Neural progenitor cell (in vitro differentiated cells): ENCODE measurements around the gene IKZF5. TPM values are rescaled to one million over a fixed set of nuclear protein-coding genes. Genes with fewer than 3 reads are reported as not detected.

Source experiments
- DNase-seq: peaks from one replicate; pipeline ENCODE4 v3.0.0-alpha.2; 2016; ENCODE audit warnings: low spot score
- H2AFZ ChIP-seq: fragments of 200-600 bp; sonication (generic); replicated peaks from 2 replicates; pipeline ENCODE4 v1.6.1; 2016; ENCODE audit warnings: antibody characterized with exemption
- H3F3A ChIP-seq: fragments of 200-600 bp; sonication (generic); 2 replicates; pipeline ENCODE4 v1.6.1; 2016; ENCODE audit warnings: antibody characterized with exemption, low read depth
- H3K27ac ChIP-seq: fragments of 200-600 bp; sonication (generic); 2 replicates; pipeline ENCODE4 v1.5.1; 2016; ENCODE audit warnings: mild to moderate bottlenecking
- H3K27me3 ChIP-seq: fragments of 200-600 bp; sonication (generic); 2 replicates; pipeline ENCODE4 v1.6.1; 2016; ENCODE audit warnings: mild to moderate bottlenecking, moderate library complexity
- H3K36me3 ChIP-seq: fragments of 200-600 bp; sonication (generic); 2 replicates; pipeline ENCODE4 v1.5.1; 2016
- H3K4me1 ChIP-seq: fragments of 200-600 bp; sonication (generic); 2 replicates; pipeline ENCODE4 v1.6.1; 2016; ENCODE audit warnings: mixed run types
- H3K4me2 ChIP-seq: fragments of 200-600 bp; sonication (generic); 2 replicates; pipeline ENCODE4 v1.6.1; 2016
- H3K4me3 ChIP-seq: fragments of 200-600 bp; sonication (generic); 2 replicates; pipeline ENCODE4 v1.5.1; 2016
- H3K79me2 ChIP-seq: fragments of 200-600 bp; sonication (generic); 2 replicates; pipeline ENCODE4 v1.6.1; 2016; ENCODE audit warnings: low read depth
- H3K9ac ChIP-seq: fragments of 200-600 bp; sonication (generic); 2 replicates; pipeline ENCODE4 v1.6.1; 2016
- H3K9me3 ChIP-seq: fragments of 200-600 bp; sonication (generic); 2 replicates; pipeline ENCODE4 v1.5.1; 2016; ENCODE audit warnings: low read depth
- H4K20me1 ChIP-seq: fragments of 200-600 bp; sonication (generic); 2 replicates; pipeline ENCODE4 v1.6.1; 2016; ENCODE audit warnings: low read depth
- H3K27ac Mint-ChIP-seq: 3 replicates; pipeline ENCODE4 v1.8.0; 2021; ENCODE audit warnings: mixed read lengths
- H3K27me3 Mint-ChIP-seq: 2 replicates; pipeline ENCODE4 v1.8.0; 2022; ENCODE audit warnings: low read depth, mild to moderate bottlenecking, inconsistent platforms, moderate library complexity, mixed read lengths; ENCODE audit not compliant: insufficient read depth
- H3K36me3 Mint-ChIP-seq: 3 replicates; pipeline ENCODE4 v1.8.0; 2021; ENCODE audit warnings: mixed read lengths
- H3K4me1 Mint-ChIP-seq: 3 replicates; pipeline ENCODE4 v1.8.0; 2021; ENCODE audit warnings: mixed read lengths
- H3K4me3 Mint-ChIP-seq: 3 replicates; pipeline ENCODE4 v1.8.0; 2021; ENCODE audit warnings: mild to moderate bottlenecking, moderate library complexity, mixed read lengths
- H3K9me3 Mint-ChIP-seq: 3 replicates; pipeline ENCODE4 v1.8.0; 2020; ENCODE audit warnings: mixed read lengths
- CTCF ChIP-seq: fragments of 200-600 bp; sonication (generic); IDR thresholded peaks from 2 replicates; pipeline ENCODE4 v1.5.1; 2017; ENCODE audit warnings: antibody characterized with exemption, mild to moderate bottlenecking
- EZH2 ChIP-seq: fragments of 200-600 bp; sonication (generic); IDR thresholded peaks from 2 replicates; pipeline ENCODE4 v1.6.1; 2017; ENCODE audit warnings: antibody characterized with exemption, mild to moderate bottlenecking, moderate library complexity
- EZH2phosphoT487 ChIP-seq: fragments of 200-600 bp; sonication (generic); IDR thresholded peaks from 2 replicates; pipeline ENCODE4 v1.6.1; 2017; ENCODE audit warnings: antibody characterized with exemption
- total RNA-seq: library from RNA; depleted of rRNA; stranded (reverse); fragments of >200 nt; gene quantifications from 2 replicates; pipeline ENCODE4 v1.2.3, GENCODE V29; 2015; ENCODE audit warnings: low replicate concordance

Gene IKZF5
- total RNA-seq, 1 donor from 2014 or later, result 10.7 TPM

- peaks cover 13% of the 10 kb centered on the region for H3F3A ChIP-seq
- no peaks in the 10 kb centered on the region for H3K9me3 Mint-ChIP-seq
- no peaks in the 10 kb centered on the region for H4K20me1 ChIP-seq
- H3K79me2 ChIP-seq, result no peaks in the 10 kb centered on the region
- DNase-seq, result no peak
- no peak overlapping the region for H3K4me3 ChIP-seq
- no peaks in the 10 kb centered on the region for H3K4me1 ChIP-seq
- H3K36me3 Mint-ChIP-seq, result peaks cover 3% of the 10 kb centered on the region
- H3K27ac Mint-ChIP-seq, result no peak overlapping the region
- TF ChIP-seq EZH2 (no peak), EZH2phosphoT487 (no peak), CTCF (no peak)
- no peaks in the 10 kb centered on the region for H3K27me3 Mint-ChIP-seq
- no peak overlapping the region for H3K27ac ChIP-seq
- H3K9me3 ChIP-seq, result no peaks in the 10 kb centered on the region
- H3K4me1 Mint-ChIP-seq, result no peaks in the 10 kb centered on the region
- H3K4me3 Mint-ChIP-seq, result no peak overlapping the region
- H3K36me3 ChIP-seq, result peaks cover 14% of the 10 kb centered on the region
- no peak overlapping the region for H2AFZ ChIP-seq
- no peak overlapping the region for H3K9ac ChIP-seq
- no peaks in the 10 kb centered on the region for H3K27me3 ChIP-seq
- H3K4me2 ChIP-seq, result no peak overlapping the region
These were observed 18.3 kb downstream of the IKZF5 start for GRCh38 chr10:122990278-122990677.

- Histone ChIP-seq H3K79me2 (no peaks in the 10 kb centered on the region), H2AFZ (no peak overlapping the region), H3K4me2 (no peak overlapping the region), H3K36me3 (peaks cover 14% of the 10 kb centered on the region), H3K27me3 (no peaks in the 10 kb centered on the region), H3K4me3 (no peak overlapping the region), H3F3A (peaks cover 13% of the 10 kb centered on the region), H3K27ac (no peak overlapping the region), H3K4me1 (no peaks in the 10 kb centered on the region), H4K20me1 (no peaks in the 10 kb centered on the region), H3K9me3 (no peaks in the 10 kb centered on the region), H3K9ac (no peak overlapping the region)
- no peak for DNase-seq
- Mint-ChIP-seq H3K36me3 (no peaks in the 10 kb centered on the region), H3K4me3 (no peak overlapping the region), H3K27me3 (no peaks in the 10 kb centered on the region), H3K9me3 (no peaks in the 10 kb centered on the region), H3K4me1 (no peaks in the 10 kb centered on the region), H3K27ac (no peak overlapping the region)
- TF ChIP-seq EZH2 (no peak), CTCF (no peak), EZH2phosphoT487 (no peak)
These were observed 20.1 kb downstream of the IKZF5 start for GRCh38 chr10:122988501-122988900.

- Histone ChIP-seq H4K20me1 (no peaks in the 10 kb centered on the region), H3F3A (peaks cover 13% of the 10 kb centered on the region), H3K4me2 (no peak overlapping the region), H3K27me3 (no peaks in the 10 kb centered on the region), H3K4me1 (no peaks in the 10 kb centered on the region), H2AFZ (no peak overlapping the region), H3K9me3 (no peaks in the 10 kb centered on the region), H3K36me3 (peaks cover 10% of the 10 kb centered on the region), H3K4me3 (no peak overlapping the region), H3K79me2 (no peaks in the 10 kb centered on the region), H3K9ac (no peak overlapping the region), H3K27ac (no peak overlapping the region)
- H3K27me3 Mint-ChIP-seq, result no peaks in the 10 kb centered on the region
- no peak overlapping the region for H3K4me3 Mint-ChIP-seq
- H3K27ac Mint-ChIP-seq, result no peak overlapping the region
- H3K4me1 Mint-ChIP-seq, result no peaks in the 10 kb centered on the region
- no peaks in the 10 kb centered on the region for H3K36me3 Mint-ChIP-seq
- no peak for DNase-seq
- no peaks in the 10 kb centered on the region for H3K9me3 Mint-ChIP-seq
- TF ChIP-seq EZH2phosphoT487 (no peak), CTCF (no peak), EZH2 (no peak)
These were observed 22.3 kb downstream of the IKZF5 start for GRCh38 chr10:122986335-122986734.

- no peak overlapping the region for H3K4me3 ChIP-seq
- no peak overlapping the region for H3K9ac ChIP-seq
- H3K4me2 ChIP-seq, result no peak overlapping the region
- no peaks in the 10 kb centered on the region for H3K27me3 ChIP-seq
- Mint-ChIP-seq H3K36me3 (no peaks in the 10 kb centered on the region), H3K27me3 (no peaks in the 10 kb centered on the region), H3K4me3 (no peak overlapping the region), H3K27ac (no peak overlapping the region), H3K9me3 (no peaks in the 10 kb centered on the region), H3K4me1 (peaks cover 4% of the 10 kb centered on the region)
- TF ChIP-seq CTCF (no peak), EZH2 (no peak), EZH2phosphoT487 (no peak)
- DNase-seq, result no peak
- H3F3A ChIP-seq, result peaks cover 9% of the 10 kb centered on the region
- no peaks in the 10 kb centered on the region for H4K20me1 ChIP-seq
- no peaks in the 10 kb centered on the region for H3K9me3 ChIP-seq
- H2AFZ ChIP-seq, result no peak overlapping the region
- H3K4me1 ChIP-seq, result peaks cover 6% of the 10 kb centered on the region
- no peaks in the 10 kb centered on the region for H3K79me2 ChIP-seq
- no peak overlapping the region for H3K27ac ChIP-seq
- no peaks in the 10 kb centered on the region for H3K36me3 ChIP-seq
These were observed 23.9 kb downstream of the IKZF5 start for GRCh38 chr10:122984708-122985107.
